ENCODE data around the gene GLMN.

GLMN gene, protein sequence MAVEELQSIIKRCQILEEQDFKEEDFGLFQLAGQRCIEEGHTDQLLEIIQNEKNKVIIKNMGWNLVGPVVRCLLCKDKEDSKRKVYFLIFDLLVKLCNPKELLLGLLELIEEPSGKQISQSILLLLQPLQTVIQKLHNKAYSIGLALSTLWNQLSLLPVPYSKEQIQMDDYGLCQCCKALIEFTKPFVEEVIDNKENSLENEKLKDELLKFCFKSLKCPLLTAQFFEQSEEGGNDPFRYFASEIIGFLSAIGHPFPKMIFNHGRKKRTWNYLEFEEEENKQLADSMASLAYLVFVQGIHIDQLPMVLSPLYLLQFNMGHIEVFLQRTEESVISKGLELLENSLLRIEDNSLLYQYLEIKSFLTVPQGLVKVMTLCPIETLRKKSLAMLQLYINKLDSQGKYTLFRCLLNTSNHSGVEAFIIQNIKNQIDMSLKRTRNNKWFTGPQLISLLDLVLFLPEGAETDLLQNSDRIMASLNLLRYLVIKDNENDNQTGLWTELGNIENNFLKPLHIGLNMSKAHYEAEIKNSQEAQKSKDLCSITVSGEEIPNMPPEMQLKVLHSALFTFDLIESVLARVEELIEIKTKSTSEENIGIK

DNA sequence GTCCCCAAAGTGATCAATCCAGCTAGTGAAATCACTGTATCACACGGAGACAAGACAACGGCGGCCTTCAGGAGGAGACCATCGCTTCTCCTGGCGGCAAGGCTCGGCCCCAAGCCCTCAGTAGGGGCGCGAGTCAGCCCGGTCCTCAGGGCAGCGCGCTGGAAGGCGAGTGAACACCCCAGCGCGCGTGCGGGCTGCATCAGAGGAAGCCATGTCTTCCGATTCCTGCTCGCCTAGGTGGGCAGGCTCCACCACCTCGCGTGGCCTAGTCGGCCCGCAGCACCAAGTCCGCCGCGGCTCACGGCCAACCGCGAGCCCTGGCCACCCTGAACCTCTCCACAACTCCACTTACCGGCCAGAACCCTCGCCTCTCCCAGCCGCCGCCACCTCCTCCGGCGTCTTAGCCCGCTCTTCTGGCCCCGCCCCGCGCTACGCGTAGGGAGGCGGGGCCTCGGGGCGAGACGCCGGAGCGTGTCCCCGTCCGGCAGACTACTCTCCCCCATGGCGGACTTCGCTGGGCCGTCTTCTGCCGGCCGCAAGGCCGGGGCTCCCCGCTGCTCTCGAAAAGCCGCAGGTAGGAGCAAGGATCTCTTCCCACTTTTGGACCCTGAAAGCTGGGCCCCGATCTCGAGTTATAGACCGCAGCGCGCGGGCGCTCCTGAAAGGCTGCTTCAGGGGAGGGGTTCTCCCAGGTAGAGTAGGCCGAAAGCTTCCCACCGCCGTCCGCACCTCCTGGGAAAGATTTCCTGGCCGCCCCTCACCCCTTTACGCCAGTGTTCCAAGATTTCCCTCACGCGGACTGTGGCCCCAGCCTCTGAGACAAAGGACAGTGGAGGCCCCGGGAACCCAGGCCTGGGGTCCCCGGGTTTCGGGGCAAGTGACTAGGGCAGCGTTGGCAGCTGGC is at the start of gene GLMN, which contains the start of gene RPAP2:
GLMN (minus strand) TSS at position 415 of the 904 bp plus-strand sequence. CDS start 988 bp downstream, outside the sequence.
RPAP2 (plus strand) TSS at position 487 of the 904 bp plus-strand sequence; CDS start at position 502, 15 bp downstream.
- peak; percentile 78 for DNase-seq (ENCODE audit: low read depth)

DNA sequence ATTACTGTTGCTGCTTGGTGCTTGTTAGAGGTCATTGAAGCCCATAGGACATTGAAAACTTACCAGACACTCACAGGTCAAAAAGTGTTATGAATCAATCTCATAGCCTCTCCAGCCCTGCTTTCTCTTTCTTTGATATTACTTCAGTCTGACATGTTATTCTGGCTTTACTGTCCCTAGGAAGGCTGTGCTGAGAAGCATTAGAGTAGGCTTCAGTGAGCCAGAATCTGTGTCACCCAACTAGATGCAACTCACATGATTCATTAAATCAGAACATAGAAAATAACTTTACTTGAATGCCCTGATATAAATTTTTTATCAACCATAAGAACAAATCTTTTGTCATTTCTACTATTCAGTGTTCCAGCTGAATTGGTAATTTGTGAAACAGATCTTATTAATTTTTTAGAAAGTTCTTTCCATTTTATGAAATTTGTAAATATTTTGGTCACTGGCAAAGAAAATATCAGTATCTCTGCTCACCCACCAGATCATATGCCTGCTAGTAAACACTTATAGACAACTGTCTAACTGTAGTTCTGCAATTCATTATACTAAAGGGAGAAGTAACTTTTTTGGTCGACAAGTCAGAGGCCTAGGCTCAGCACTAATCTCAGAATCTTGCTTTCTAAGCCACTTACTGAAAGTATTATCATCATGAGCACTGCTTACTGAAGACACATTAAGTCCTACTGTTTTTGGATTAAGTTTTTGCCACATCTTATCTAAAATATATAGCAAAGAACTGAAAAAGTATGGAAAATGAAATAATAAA is 48.3 kb upstream of the GLMN start:
- no peak for DNase-seq (ENCODE audit: low read depth)

DNA sequence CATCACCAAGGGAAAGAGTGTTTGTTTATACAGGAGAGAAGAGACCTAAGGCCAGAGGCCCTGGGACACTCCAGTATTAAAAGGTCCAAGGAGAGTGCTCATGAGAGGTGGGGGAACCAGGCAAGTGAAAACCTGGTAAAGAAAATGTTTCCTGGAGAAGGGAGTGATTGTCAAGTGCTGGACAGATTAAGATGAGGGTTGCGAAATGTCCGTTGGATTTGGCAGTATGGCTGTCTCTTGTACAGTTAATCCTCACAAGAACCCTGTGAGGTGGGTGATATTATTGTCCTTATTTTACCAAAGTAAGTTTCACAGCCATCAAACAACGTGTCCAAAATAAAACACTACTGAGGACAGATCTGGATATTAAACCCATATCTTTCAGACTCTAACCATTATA is 44.3 kb upstream of the GLMN start:
- peak; percentile 80 for DNase-seq (ENCODE audit: low read depth)

DNA sequence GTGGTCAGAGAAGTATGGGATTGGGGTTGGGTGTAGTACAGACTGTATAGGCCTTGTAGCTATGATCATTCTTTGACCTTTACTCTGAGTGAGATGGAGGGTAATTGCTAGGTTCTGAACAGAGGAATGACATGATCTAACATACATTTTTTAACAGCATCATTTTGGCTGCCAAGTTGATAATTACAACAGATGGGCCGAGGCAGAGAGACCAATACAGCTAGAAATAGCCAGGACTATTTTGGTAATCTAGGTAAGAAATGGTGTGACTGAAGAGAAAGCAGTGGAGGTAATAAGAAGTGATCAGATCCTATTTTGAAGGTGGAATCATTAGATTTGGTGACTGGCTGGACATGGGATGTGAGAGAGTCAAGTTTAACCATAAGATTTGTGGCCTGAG is 43.6 kb upstream of the GLMN start:
- DNase-seq (ENCODE audit: low read depth) = no peak

DNA sequence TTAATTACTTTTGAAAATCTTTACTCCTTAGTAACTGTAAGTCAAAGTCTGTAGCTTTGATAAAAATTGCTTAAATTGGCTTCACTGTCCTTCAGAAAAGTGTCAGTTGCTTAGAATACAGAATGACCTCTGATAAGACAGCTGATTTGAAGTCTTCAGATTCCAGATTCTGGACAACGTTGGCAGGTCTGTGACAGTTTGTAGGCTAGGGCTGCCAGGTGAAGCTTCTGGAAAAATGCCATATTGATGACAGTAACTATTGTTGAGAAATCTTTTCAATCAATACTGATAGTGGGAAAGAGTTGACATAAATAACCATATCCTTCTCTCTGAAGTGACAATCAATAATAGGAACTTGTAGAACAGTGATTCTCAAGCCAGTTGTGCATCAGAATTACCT is 41.4 kb upstream of the GLMN start:
- no peak for DNase-seq (ENCODE audit: low read depth)

DNA sequence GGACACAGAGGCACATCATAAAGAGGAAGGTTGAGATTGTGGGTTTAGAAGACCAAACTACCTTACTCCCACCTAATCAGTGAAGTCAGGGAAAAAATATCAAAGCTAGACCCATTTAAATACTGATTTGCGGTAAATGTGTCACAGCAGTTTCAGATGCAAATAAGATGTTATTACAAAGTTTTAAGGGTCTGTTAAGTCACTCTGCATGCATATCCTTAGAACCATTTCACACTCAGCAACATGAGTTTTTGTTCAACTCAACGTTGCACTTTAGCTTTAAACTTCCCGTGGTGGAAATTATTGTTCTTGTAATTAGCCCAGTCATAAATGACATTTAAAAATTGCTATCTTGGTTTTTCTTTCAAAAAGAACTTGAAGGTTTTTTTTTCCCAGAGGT is 34.9 kb upstream of the GLMN start:
- no peak for DNase-seq (ENCODE audit: low read depth)

DNA sequence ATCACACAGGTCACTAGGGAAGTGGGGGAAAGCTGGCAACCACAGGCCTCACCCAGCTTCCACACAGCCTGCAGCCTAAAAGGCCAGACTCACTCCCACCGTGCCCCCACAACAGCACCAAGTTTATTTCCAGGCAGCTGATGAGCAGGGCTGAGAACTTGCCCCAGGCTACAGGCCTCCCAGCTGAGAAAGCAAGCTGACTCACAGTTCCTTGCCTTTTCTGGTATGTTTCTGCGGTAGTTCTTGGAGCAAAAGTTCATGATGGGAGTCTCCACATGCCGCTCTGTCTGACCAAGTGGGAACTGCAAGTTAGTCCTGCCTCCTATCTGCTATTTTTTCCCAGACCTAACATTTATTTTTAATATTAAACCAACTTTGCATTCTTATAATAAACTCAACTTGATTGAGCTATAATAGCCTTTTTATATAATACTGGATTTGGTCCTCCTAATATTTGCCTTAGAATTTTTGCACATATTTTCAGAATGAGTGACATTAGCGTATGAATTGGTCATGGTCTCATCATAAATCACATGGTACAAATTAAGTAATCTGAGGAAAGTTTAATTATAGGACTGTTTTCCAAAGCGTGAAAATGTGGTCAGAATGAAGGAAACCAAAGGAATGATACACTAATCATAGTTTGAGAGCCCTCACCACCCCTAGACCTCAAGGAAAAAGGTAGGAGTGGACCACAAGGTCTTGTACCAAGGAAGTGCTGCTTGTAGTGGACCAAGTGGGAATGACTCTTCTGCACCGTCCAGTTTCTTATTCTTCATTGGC is 30.8 kb upstream of the GLMN start:
- DNase-seq (ENCODE audit: low read depth) = peak; percentile 27

DNA sequence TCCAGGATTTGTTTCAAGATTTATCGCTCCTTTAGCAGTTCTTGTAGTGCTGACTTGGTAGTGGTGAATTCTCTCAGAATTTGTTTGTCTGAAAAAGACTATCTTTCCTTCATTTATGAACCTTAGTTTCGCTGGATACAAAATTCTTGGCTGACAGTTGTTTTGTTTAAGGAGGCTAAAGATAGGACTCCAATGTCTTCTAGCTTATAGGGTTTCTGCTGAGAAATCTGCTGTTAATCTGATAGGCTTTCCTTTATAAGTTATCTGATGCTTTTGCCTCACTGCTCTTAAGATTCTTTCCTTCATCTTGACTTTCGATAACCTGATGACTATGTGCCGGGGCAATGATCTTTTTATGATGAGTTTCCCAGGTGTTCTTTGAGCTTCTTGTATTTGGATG is 29.0 kb upstream of the GLMN start:
- no peak for DNase-seq (ENCODE audit: low read depth)

DNA sequence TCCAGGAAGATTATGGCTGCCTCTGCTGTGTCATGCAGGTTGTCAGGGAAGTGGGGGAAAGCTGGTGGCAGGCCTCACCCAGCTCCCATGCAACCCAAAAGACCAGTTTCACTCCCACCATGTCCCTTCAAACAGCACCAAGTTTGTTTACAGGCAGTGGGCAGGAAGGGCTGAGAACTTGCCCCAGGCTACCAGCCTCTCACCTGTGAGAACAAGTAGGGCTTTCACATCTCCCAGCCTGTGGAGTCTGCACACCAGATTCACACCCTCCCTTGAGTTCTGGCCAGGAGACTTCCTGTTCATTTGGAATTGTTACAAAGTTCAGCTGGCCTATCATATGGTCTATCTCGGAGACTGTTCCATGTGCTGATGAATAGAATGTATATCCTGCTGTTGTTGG is 27.9 kb upstream of the GLMN start:
- DNase-seq (ENCODE audit: low read depth) = no peak

DNA sequence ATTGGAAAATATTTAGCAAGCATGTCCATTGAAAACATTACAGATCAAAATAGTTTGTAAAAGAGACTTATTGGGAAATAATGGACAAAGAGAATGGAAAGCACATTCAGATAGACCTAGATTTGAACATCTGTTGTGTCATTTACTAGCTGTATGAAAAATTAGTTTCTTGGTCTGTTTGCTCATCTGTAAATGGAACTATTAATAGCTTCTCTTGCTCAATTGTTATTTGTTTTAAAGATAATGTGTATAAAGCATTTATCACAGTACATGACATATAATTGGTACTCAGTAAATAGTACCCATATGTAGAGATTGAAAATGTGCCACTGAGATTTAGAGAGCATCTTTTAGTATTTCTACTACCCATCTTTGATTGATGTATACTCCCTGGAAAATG is 26.0 kb upstream of the GLMN start:
- no peak for DNase-seq (ENCODE audit: low read depth)

DNA sequence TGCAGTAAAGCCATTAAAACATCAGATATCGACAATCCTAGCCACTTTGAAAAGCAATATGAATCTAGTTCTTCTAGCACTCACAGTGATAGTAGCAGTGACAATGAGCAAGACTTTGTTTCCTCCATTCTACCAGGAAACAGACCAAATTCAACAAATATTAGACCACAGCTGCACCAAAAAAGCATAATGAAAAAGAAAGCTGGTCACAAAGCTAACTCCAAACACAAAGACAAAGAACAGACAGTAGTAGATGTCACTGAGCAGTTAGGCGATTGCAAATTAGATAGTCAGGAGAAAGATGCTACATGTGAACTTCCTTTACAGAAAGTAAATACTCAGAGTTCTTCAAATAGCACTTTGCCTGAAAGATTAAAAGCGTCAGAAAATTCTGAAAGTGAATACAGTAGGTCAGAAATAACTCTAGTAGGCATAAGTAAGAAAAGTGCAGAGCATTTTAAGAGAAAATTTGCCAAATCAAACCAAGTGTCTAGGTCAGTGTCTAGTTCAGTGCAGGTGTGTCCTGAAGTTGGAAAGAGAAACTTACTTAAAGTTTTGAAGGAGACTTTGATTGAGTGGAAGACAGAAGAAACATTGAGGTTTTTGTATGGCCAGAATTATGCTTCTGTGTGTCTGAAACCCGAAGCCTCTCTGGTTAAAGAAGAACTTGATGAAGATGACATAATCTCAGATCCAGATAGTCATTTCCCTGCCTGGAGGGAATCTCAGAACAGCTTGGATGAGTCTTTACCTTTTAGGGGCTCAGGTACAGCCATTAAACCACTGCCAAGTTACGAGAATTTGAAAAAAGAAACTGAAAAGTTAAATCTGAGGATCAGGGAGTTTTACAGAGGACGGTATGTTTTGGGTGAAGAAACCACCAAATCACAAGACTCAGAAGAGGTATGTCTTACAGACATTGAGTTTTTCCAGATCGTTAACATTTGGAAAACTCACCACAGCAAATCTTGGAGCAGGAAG is 25.0 kb upstream of the GLMN start:
- DNase-seq (ENCODE audit: low read depth) = no peak

DNA sequence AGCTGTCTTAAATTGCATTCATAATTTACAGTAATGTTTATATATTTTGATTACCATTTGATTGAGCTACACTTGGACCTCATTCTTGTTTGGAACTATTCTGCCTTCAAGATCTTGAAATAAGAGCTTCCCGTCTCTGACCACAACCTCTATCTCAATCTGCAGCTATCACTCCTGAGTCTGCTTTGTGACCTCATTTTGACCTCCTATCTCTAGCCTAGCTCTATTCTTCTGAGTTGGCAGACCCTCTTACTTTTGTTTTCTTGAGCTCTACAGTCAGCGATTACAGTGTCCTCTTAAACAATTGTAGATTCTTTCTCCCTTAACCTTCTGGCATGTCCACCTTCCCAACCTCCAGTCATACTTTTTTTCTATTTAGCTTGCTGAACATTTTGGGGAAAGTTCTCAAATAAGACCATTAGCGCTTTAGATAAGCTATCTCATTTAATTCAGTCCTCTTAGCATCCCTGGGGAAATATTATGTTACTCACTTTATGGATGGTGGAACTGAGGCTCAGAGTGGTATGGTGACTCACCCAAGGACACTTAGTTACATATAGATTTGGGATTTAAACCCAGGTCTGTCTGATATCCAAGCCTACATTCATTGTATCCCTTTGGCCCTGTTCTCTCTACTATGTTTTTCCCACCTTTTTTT is 19.2 kb upstream of the GLMN start:
- DNase-seq (ENCODE audit: low read depth) = peak; percentile 62

DNA sequence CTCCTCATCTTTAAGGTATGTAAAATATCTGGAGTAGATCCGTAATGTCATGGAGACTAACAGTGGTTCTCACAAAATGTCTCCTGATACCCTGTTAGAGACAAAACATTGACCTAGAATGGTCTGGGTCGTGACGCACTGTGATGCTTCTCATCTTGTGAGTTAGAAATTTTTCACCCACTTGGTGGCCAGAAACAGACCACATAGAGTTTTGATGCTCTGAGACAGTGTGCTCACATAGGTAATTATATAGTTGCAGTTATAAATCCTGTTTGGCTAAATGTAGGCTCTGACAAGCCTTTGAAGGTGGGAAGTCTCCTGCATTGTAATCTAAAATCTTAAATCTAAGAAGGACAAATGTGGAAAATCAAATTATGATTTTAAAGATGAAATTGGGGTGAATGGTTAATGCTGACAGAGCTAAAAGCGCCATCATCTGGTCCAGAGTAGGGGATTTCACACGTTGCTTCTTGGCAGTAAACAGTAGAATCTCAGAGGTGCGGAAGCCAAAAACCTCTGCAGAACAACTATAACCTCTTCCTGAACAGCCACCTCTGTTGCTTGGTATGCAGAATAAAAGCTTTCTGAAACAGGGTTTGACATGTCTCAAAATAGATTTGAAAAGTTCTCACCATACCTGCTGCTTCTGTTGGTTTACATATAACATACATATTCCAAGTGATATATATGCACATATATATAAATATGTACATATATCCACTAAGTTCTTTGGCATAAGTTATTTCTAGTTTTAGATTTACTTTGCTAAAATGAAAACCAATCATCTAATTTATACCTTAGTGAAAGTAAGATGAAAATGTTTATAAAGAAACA is 17.2 kb upstream of the GLMN start:
- no peak for DNase-seq (ENCODE audit: low read depth)

DNA sequence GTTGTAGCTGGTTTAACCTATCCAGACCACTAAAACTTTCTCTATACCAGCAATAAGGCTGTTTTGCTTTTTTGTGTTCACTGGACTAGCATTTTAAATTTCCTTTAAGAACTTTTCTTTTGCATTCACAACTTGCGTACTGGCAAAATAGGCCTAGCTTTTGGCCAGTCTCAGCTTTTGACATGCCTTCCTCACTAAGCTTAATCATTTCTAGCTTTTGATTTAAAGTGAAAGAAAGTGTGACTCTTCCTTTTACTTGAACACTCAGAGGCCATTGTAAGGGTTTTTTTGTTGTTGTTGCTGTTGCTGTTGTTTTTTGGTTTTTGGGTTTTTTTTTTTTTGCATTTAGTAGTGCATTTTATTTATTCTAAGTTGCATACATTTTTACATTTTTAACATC is 15.2 kb upstream of the GLMN start:
- no peak for DNase-seq (ENCODE audit: low read depth)

DNA sequence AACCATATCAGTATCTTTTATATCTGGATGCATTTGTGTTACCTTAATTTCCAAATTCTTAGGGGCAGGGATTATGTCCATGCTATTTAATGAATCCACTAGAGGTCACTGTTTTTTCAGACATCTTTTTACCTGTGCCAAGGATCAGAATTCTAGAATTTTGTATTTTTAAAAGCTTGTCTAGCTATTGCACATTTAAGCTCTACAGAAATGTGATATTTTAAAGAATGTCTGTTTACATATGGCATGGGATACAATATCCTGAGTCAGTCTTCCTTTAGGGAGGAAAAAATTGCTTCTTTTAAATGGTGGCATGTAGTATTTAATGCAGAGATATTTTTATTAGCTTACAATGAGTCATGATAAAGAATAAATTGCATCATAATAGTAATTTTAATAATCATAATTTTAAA is 11.4 kb upstream of the GLMN start:
- DNase-seq (ENCODE audit: low read depth) = no peak

DNA sequence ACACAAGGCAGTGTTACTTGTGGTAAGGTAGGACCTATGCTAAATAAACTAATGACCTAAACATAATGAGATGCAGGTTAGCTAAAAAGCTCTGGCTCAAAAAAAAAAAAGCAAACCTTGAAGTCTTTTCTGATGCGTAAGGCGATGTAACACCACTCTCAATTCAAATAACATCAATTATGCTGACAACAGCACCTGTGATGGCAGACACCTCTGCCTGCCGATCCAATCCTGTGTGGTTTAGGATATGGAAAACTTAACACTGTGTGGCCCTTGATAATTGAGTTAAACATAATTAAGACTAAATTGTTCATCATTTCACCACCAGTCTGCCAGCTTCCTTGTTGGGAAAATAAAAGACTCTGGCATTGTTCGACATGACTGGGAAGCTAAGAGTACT is 9.2 kb upstream of the GLMN start:
- no peak for DNase-seq (ENCODE audit: low read depth)

DNA sequence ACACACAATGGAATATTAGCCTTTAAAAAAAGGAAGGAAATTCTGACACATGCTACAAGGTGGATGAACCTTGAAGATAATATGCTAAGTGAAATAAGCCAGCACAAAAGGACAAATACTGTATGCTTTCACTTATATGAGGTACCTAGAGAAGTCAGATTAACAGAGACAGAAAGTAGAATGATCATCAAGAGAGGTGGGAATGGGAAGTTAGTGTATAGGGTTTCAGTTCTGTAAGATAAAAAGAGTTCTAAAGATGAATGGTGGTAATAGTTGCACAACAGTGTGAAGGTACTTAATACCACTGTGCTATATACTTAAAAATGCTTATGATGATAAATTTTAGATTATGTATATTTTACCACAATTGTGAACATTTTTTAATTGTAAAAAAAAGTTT is 7.2 kb upstream of the GLMN start:
- no peak for DNase-seq (ENCODE audit: low read depth)

DNA sequence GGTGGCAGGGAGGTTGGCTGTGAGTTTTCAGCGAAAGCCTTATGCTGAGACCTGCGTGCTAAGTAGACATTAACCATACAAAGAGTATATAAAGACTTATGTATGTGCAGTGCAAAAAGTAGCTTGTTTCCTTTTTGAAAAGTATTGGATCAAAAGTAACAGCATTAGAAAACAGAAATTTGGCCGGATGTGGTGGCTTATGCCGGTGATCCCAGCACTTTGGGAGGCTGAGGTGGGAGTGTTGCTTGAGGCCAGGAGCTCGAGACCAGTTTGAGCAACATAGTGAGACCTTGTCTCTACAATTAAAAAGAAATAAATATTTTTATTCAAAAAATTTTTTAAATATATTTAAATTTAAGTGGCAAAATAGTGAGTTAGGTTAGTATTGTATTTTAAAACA is 2.2 kb upstream of the GLMN start:
- DNase-seq (ENCODE audit: low read depth) = no peak
